Measurements from ENCODE around the gene KRTAP20-4.

DNA sequence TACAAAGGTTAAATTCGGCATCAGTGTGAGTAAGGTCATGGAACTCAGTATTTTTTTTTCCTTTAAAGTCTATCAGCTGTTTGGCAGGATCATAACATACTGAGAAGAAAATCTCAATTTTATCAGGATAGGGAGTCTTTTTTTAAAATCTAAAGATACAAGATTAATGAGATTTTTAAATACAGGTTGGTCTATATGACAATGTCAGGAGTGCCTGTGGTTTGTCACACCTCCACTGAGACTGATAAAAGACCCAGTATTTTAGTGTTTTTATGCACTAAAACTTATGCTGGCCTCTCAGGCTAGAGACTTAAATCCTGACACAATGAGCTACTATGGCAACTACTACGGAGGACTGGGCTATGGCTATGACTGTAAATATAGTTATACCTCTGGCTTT lies 22.1 kb downstream of the KRTAP20-4 start, which contains the start of gene KRTAP20-3:
- TF ChIP-seq, protein P1, sequence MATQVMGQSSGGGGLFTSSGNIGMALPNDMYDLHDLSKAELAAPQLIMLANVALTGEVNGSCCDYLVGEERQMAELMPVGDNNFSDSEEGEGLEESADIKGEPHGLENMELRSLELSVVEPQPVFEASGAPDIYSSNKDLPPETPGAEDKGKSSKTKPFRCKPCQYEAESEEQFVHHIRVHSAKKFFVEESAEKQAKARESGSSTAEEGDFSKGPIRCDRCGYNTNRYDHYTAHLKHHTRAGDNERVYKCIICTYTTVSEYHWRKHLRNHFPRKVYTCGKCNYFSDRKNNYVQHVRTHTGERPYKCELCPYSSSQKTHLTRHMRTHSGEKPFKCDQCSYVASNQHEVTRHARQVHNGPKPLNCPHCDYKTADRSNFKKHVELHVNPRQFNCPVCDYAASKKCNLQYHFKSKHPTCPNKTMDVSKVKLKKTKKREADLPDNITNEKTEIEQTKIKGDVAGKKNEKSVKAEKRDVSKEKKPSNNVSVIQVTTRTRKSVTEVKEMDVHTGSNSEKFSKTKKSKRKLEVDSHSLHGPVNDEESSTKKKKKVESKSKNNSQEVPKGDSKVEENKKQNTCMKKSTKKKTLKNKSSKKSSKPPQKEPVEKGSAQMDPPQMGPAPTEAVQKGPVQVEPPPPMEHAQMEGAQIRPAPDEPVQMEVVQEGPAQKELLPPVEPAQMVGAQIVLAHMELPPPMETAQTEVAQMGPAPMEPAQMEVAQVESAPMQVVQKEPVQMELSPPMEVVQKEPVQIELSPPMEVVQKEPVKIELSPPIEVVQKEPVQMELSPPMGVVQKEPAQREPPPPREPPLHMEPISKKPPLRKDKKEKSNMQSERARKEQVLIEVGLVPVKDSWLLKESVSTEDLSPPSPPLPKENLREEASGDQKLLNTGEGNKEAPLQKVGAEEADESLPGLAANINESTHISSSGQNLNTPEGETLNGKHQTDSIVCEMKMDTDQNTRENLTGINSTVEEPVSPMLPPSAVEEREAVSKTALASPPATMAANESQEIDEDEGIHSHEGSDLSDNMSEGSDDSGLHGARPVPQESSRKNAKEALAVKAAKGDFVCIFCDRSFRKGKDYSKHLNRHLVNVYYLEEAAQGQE (IDR thresholded peaks at IDR 0.05): no peak
- TF ChIP-seq, protein P2, sequence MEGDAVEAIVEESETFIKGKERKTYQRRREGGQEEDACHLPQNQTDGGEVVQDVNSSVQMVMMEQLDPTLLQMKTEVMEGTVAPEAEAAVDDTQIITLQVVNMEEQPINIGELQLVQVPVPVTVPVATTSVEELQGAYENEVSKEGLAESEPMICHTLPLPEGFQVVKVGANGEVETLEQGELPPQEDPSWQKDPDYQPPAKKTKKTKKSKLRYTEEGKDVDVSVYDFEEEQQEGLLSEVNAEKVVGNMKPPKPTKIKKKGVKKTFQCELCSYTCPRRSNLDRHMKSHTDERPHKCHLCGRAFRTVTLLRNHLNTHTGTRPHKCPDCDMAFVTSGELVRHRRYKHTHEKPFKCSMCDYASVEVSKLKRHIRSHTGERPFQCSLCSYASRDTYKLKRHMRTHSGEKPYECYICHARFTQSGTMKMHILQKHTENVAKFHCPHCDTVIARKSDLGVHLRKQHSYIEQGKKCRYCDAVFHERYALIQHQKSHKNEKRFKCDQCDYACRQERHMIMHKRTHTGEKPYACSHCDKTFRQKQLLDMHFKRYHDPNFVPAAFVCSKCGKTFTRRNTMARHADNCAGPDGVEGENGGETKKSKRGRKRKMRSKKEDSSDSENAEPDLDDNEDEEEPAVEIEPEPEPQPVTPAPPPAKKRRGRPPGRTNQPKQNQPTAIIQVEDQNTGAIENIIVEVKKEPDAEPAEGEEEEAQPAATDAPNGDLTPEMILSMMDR (IDR thresholded peaks at IDR 0.05; ENCODE audit: low read depth, low read length, missing input control): no peak
- no peak for TF ChIP-seq EGR1 (IDR thresholded peaks at IDR 0.05; ENCODE audit: low read depth in 2 of 2)
- TF ChIP-seq, protein P3, sequence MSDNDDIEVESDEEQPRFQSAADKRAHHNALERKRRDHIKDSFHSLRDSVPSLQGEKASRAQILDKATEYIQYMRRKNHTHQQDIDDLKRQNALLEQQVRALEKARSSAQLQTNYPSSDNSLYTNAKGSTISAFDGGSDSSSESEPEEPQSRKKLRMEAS (IDR thresholded peaks at IDR 0.05): no peak
- TF ChIP-seq RXRA (IDR thresholded peaks at IDR 0.05): no peak
- TF ChIP-seq RAD21 (IDR thresholded peaks at IDR 0.05): no peak
- no peak for TF ChIP-seq SP1 (IDR thresholded peaks at IDR 0.05)
- TF ChIP-seq GABPA (IDR thresholded peaks at IDR 0.05 in 1 of 2, conservative IDR thresholded peaks at IDR 0.05 in 1 of 2): no peak
- no peak for TF ChIP-seq TAF1 (conservative IDR thresholded peaks at IDR 0.05)
- TF ChIP-seq NR2F2 (IDR thresholded peaks at IDR 0.05): no peak
